ENCODE results near the gene MLLT10. TPM values are rescaled to one million over a fixed set of nuclear protein-coding genes. Genes with fewer than 3 reads are reported as not detected.

Gene MLLT10
- total and polyA plus RNA-seq, 12 donors, result 8.5 to 41.1 (median 24.6) TPM

DNA sequence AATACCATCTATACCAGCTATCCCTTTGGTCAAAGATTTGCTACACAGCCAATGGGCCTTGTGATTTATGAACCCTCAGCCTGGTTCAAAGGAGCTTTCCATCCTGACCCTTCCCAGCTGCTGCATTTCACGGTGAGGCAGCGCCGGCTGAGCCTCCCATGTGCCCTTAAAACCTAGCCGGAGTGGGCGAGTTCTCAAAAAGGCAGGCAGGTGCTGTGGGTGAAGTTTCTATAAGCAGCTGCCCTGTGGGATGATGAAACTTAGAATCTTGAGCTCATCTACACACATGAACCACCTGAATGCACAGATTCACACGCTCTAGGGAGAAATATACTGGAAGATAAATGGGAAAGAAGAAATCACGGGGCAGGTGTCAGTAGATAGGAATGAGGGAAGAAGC, 224.7 kb downstream of the MLLT10 start:
- no peaks in the 10 kb centered on the region for H3K27me3 ChIP-seq
- H3K9me3 ChIP-seq, result no peaks in the 10 kb centered on the region
- DNase-seq (no peak), ATAC-seq (no peak)
- TF ChIP-seq, protein P1, sequence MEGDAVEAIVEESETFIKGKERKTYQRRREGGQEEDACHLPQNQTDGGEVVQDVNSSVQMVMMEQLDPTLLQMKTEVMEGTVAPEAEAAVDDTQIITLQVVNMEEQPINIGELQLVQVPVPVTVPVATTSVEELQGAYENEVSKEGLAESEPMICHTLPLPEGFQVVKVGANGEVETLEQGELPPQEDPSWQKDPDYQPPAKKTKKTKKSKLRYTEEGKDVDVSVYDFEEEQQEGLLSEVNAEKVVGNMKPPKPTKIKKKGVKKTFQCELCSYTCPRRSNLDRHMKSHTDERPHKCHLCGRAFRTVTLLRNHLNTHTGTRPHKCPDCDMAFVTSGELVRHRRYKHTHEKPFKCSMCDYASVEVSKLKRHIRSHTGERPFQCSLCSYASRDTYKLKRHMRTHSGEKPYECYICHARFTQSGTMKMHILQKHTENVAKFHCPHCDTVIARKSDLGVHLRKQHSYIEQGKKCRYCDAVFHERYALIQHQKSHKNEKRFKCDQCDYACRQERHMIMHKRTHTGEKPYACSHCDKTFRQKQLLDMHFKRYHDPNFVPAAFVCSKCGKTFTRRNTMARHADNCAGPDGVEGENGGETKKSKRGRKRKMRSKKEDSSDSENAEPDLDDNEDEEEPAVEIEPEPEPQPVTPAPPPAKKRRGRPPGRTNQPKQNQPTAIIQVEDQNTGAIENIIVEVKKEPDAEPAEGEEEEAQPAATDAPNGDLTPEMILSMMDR (IDR thresholded peaks at IDR 0.05), result no peak
- WGBS, 2 donors, result 95 to 97% methylated on average over 7 of the region's 7 CpGs
- no peak overlapping the region for H3K4me3 ChIP-seq
- intact Hi-C loops (cut with DNase I), result no loop called here
- no peak overlapping the region for H3K27ac ChIP-seq
- peaks cover 0 to 57% (median 6%) of the 10 kb centered on the region in 9 donors for H3K36me3 ChIP-seq
- H3K4me1 ChIP-seq, result peaks cover 0 to 16% (median 0%) of the 10 kb centered on the region in 9 donors

DNA sequence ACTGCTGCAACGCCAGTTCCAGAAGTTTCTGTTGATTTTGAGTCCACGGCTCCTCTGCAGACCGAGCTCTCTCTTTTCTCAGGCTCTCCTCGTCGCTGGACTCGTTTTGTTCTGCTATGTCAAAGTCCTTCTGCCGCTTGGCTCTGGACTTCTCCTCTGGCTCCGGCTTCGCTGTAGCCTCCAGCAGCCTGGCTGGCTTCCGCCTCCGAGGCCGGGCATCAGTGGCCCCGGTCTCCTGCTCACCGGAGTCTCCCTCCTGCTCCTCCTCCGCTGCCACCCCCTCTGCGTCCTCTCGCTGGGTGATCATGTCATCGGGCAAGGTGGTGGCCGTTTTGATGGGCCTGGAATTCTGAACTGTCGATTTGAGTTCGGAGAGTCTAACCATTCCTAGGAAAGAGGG, 225.2 kb downstream of the MLLT10 start:
- H3K4me1 ChIP-seq, result peaks cover 0 to 16% (median 0%) of the 10 kb centered on the region in 9 donors
- H3K9me3 ChIP-seq, result no peaks in the 10 kb centered on the region
- intact Hi-C loops (cut with DNase I), result no loop called here
- TF ChIP-seq, protein P1 (IDR thresholded peaks at IDR 0.05), result no peak
- 91 to 95% methylated on average over 21 of the region's 21 CpGs for WGBS, 2 donors
- H3K4me3 ChIP-seq, result no peak overlapping the region
- no peak for DNase-seq
- no peak for ATAC-seq
- no peak overlapping the region for H3K27ac ChIP-seq
- H3K36me3 ChIP-seq, result peaks cover 0 to 62% (median 6%) of the 10 kb centered on the region in 9 donors
- H3K27me3 ChIP-seq, result no peaks in the 10 kb centered on the region

DNA sequence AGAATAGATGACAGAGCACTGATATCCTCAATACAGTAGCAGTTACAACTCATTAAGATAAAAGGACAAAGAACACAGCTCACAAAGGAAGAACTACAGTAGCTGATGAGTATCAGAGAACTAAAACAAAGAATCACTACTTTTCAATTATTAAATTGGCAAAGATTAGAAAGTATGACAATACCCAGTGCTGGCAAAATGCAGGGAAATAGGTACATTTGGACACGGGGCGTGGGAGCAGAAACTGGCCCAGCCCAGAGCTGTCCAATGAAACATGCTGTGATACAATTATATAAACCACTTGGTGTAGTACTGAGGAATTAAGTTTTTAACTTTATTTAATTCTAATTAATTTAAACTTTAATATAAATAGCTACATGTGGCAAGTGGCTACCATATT, 226.3 kb downstream of the MLLT10 start:
- H3K4me1 ChIP-seq, result peaks cover 0 to 16% (median 0%) of the 10 kb centered on the region in 9 donors
- DNase-seq, result no peak
- peaks cover 0 to 60% (median 6%) of the 10 kb centered on the region in 9 donors for H3K36me3 ChIP-seq
- H3K27me3 ChIP-seq, result no peaks in the 10 kb centered on the region
- WGBS, 2 donors, result 99% methylated on average over 2 of the region's 2 CpGs
- ATAC-seq, result no peak
- H3K4me3 ChIP-seq, result no peak overlapping the region
- H3K27ac ChIP-seq, result no peak overlapping the region
- intact Hi-C loops (cut with DNase I), result no loop called here
- TF ChIP-seq, protein P1 (IDR thresholded peaks at IDR 0.05), result no peak
- no peaks in the 10 kb centered on the region for H3K9me3 ChIP-seq

DNA sequence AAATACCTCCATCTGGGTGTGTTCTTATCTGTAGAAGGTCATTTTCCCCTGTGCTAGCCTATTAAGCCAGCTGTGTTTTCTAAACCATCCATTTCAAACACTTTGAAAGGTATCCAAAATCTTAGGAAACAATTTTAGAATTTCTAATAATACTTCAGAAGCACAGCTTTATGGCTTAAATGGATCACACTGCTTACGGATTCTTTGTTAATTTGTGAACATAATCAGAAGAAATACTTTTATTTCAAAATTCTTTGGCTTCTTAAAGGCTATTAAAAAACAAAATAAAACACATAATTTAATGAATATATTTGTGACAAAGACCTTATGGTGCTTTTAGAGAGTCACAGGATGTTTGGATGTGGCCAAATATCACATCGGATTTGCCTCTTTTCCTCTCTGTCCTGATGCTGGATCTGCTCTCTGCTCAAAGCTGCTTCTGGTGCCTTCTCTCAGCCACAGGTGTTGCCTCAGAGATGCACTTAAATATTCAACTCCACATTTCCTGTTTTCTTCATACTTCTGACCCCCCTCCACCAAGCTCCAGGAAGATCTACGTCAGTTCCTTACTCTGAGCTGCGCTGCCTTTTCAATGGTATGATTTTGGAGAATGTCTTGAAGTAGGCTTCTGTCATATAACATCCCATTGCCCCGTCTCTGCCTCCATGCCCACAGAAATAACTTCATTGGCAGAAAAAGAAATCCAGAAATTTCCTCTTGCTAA, 230.6 kb downstream of the MLLT10 start:
- Histone ChIP-seq H3K4me1 (no peaks in the 10 kb centered on the region), H3K36me3 (peaks cover 0 to 35% (median 0%) of the 10 kb centered on the region in 9 donors), H3K4me3 (no peak overlapping the region), H3K27me3 (no peaks in the 10 kb centered on the region), H3K9me3 (no peaks in the 10 kb centered on the region), H3K27ac (no peak overlapping the region)
- 86 to 90% methylated on average over 5 of the region's 5 CpGs for WGBS, 2 donors
- TF ChIP-seq, protein P1 (IDR thresholded peaks at IDR 0.05), result no peak
- DNase-seq, result no peak
- intact Hi-C loops (cut with DNase I), result no loop called here
- ATAC-seq, result no peak

Data from heart right ventricle (tissue), 16 donors.